Erythroblast (primary cell): ENCODE data around the gene NT5C3A.

Source experiments
- DNase-seq, 2 experiments: peaks; one replicate each; lab custom pipeline; 2025; lab: John Stamatoyannopoulos, UW
- GATA1 ChIP-seq: IDR thresholded peaks from 2 replicates; pipeline ENCODE4 v1.6.1; 2011; ENCODE audit warnings: low read depth, mild to moderate bottlenecking, control low read depth, low read length, moderate library complexity
- POLR2A ChIP-seq: IDR thresholded peaks from 2 replicates; pipeline ENCODE4 v1.6.1; 2011; ENCODE audit warnings: mild to moderate bottlenecking, low read length

Gene NT5C3A

GRCh38 chr7:33091111-33091531 lies 28.5 kb upstream of the NT5C3A start:
- TF ChIP-seq POLR2A (no peak), GATA1 (no peak)
- no peak for DNase-seq

- DNase-seq, result no peak
- TF ChIP-seq GATA1 (no peak), POLR2A (no peak)
These were observed 26.6 kb upstream of the NT5C3A start for GRCh38 chr7:33089142-33089541.

GRCh38 chr7:33087858-33088257 lies 25.3 kb upstream of the NT5C3A start:
- no peak for TF ChIP-seq GATA1
- no peak for TF ChIP-seq POLR2A
- DNase-seq, result no peak

DNA sequence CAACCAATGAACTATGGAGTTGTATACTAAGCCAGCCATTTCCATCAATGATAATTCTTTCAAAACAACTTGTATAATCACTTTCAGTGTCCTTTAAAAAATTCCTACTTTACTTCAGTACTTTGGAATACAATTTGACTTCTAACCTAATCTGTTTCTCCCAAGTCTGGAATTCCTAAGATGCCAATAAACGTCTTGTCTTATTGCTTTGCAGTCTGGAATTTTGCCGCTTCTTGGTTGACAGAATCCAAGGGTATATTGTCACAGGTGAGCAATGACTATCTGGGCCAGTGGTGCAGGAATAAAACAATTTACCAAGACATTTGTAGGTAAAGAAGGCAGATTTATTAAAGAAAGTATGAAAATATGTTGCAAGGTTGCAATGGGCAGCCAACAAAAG lies 24.8 kb upstream of the NT5C3A start:
- TF ChIP-seq GATA1, result no peak
- TF ChIP-seq POLR2A, result no peak
- no peak for DNase-seq

GRCh38 chr7:33079763-33080690 lies 17.5 kb upstream of the NT5C3A start:
- DNase-seq, result no peak
- TF ChIP-seq POLR2A, result no peak
- no peak for TF ChIP-seq GATA1

- no peak for TF ChIP-seq POLR2A
- no peak for TF ChIP-seq GATA1
- no peak for DNase-seq
These were observed 16.5 kb upstream of the NT5C3A start for GRCh38 chr7:33079096-33079495.

GRCh38 chr7:33076737-33077136 lies 14.2 kb upstream of the NT5C3A start:
- TF ChIP-seq POLR2A (no peak), GATA1 (no peak)
- DNase-seq, result no peak

DNA sequence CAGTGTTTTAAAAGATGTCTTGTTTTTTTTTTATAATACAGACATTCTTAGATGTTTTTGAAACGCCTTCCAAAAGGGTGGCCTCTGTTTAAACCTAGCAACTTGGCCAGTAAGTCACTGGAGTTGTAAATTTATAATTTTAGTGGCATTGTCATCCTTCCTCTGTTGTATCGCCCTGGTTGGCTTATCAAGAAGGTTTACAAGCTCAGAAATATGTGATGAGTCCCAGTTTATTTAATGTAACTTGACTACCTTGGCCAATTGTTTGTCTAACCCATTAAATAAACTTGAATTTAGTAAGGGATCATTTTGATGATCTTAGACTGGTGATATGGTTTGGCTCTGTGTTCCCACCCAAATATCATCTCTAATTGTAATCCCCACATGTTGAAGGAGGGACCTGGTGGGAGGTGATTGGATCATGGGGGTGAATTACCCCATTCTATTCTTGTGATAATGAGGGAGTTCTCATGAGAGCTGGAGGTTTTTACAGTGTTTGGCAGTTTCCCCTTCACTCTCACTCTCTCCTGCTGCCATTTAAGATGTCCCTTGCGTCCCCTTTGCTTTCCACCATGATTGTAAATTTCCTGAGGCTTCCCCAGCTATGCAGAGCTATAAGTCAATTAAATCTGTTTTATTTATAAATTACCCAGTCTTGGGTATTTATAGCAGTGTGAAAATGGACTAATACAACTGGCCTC lies 13.4 kb upstream of the NT5C3A start:
- no peak for DNase-seq
- TF ChIP-seq GATA1 (no peak), POLR2A (no peak)

- TF ChIP-seq POLR2A, result no peak
- no peak for TF ChIP-seq GATA1
These were observed 10.7 kb upstream of the NT5C3A start for GRCh38 chr7:33073243-33073642.

DNA sequence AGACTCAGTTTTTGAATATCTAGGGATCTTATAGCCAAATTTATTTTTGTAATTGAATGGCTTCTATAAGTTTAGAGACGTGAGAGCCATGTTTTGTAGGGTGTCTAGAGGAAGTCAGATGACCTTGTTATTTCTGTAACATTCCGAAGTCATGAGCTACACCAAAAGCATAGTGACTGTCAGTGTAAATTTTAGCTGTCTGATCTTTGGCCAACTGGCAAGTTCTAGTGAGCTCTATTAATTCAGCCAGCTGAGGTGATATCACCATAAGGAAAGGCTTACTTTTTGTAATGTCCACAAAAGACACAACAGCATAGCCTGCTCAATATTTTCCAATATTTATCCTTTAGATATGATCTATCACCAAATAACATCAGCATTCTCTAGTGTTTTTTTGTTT lies 9.9 kb upstream of the NT5C3A start:
- TF ChIP-seq POLR2A, result no peak
- TF ChIP-seq GATA1, result no peak
- no peak for DNase-seq

More at GRCh38 chr7:33073243-33073642, 10.7 kb upstream of the NT5C3A start:
- no peak for DNase-seq

DNA sequence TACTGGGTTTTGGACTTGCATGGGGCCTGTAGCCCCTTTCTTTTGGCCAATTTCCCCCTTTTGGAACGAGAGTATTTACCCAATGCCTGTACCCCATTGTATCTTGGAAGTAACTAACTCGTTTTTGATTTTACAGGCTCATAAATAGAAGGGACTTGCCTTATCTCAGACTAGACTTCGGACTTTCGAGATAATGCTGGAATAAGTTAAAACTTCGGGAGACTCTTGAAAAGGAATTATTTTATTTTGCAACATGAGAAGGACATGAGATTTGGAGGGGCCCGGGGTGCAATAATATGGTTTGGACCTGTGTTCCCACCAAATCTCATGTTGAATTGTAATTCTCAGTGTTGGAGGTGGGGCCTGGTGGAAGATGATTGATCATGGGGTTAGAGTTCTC lies 8.3 kb upstream of the NT5C3A start:
- TF ChIP-seq GATA1 (no peak), POLR2A (no peak)
- DNase-seq, result no peak

DNA sequence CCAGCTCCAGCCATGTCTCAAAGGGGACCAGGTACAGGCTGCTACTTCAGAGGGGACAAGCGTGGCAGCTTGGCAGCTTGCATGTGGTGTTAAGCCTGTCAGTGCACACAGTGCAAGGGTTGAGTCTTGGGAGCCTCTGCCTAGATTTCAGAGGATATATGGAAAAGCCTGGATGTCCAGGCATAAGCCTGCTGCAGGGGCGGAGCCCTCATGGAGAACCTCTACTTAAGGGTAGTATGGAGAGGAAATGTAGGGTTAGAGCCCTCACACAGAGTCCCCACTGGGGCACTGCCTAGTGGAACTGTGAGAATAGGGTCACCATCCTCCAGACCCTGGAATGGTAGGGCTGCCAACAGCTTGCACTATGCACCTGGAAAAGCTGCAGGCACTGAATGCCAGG lies 7.7 kb upstream of the NT5C3A start:
- TF ChIP-seq POLR2A, result no peak
- no peak for TF ChIP-seq GATA1
- no peak for DNase-seq

GRCh38 chr7:33067921-33068320 lies 5.3 kb upstream of the NT5C3A start:
- no peak for TF ChIP-seq POLR2A
- no peak for TF ChIP-seq GATA1
- no peak for DNase-seq

- DNase-seq, result no peak
These were observed 4.2 kb upstream of the NT5C3A start for GRCh38 chr7:33066771-33067170.

DNA sequence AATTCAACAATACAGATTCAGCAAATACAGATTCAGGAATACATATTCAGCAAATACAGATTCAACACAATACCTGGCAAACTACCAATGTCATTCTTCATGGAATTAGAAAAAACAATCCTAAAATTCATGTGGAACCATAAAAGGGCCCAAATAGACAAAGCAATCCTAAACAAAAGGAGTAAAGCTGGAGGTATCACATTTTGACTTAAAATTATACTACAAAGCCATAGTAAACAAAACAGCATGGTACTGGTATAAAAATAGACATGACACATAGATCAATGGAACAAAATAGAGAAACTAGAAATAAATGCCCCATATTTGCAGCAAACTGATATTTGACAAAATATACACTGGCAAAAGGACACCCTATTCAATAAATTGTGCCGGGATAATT lies 3.4 kb upstream of the NT5C3A start:
- no peak for DNase-seq
- TF ChIP-seq POLR2A (no peak), GATA1 (no peak)

More at GRCh38 chr7:33066771-33067170, 4.2 kb upstream of the NT5C3A start:
- TF ChIP-seq POLR2A, result no peak
- TF ChIP-seq GATA1, result no peak
